Measurements from ENCODE around the gene TASL.

TASL gene

DNA sequence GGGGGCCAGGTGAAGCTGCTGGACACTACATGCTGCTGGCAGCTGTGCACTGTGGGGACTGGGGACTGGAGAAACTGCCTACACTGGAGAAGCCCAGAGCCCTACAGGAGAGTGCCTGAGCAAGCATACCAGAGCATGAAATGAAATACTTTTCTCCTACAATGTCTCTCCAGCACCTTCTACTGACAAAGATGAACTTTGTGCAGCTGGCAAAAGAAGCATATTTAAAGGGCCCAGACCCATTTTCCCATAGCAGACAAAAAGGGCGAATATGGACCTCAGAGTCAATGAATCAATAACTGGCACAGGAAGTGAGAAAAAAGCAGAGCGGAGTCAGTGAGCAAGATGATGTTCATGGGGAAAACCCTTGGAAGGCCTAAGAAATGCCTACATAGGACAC, 44.8 kb upstream of the TASL start:
- no peak for ATAC-seq
- TF ChIP-seq ESRRG (CRISPR knock-in tag; IDR thresholded peaks at IDR 0.05) (no peak), ISL1 (CRISPR knock-in tag; IDR thresholded peaks at IDR 0.05) (no peak), ZNF565 (CRISPR knock-in tag; conservative IDR thresholded peaks at IDR 0.05; ENCODE audit: low read depth) (no peak), OSR1 (CRISPR knock-in tag; IDR thresholded peaks at IDR 0.05) (no peak)
- TF ChIP-seq, protein P1, sequence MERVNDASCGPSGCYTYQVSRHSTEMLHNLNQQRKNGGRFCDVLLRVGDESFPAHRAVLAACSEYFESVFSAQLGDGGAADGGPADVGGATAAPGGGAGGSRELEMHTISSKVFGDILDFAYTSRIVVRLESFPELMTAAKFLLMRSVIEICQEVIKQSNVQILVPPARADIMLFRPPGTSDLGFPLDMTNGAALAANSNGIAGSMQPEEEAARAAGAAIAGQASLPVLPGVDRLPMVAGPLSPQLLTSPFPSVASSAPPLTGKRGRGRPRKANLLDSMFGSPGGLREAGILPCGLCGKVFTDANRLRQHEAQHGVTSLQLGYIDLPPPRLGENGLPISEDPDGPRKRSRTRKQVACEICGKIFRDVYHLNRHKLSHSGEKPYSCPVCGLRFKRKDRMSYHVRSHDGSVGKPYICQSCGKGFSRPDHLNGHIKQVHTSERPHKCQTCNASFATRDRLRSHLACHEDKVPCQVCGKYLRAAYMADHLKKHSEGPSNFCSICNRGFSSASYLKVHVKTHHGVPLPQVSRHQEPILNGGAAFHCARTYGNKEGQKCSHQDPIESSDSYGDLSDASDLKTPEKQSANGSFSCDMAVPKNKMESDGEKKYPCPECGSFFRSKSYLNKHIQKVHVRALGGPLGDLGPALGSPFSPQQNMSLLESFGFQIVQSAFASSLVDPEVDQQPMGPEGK (CRISPR knock-in tag; IDR thresholded peaks at IDR 0.05; ENCODE audit: borderline replicate concordance): no peak

DNA sequence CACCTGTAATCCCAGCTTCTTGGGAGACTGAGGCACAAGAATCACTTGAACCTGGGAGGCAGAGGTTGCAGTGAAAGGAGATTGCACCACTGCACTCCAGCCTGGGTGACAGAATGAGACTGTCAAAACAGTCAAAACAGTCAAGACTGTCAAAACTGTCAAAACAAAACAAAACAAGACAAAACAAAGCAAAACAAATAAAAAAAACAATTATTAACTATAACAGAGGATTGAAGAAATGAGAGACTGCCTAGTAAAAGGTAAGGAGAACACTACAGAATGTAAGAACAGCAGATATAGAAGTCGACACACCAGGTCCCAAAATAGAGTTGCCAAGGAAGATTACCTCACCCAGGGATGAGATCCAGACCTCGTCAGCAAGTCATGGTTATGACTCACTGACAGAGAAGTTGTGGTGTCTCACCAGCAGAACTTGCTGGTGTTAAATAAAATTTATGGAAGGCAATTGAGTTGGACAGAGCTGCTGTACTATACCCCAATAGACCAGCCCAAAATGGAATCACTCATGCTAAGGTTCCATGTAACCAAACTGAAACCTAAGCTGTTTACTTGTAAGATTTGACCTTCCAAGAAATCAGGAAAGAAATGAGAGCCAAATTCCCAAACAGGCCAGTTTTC, 43.5 kb upstream of the TASL start:
- TF ChIP-seq OSR1 (CRISPR knock-in tag; IDR thresholded peaks at IDR 0.05): no peak
- TF ChIP-seq TOX (CRISPR knock-in tag; IDR thresholded peaks at IDR 0.05; ENCODE audit: borderline replicate concordance): peak; percentile 88
- TF ChIP-seq, protein P2, sequence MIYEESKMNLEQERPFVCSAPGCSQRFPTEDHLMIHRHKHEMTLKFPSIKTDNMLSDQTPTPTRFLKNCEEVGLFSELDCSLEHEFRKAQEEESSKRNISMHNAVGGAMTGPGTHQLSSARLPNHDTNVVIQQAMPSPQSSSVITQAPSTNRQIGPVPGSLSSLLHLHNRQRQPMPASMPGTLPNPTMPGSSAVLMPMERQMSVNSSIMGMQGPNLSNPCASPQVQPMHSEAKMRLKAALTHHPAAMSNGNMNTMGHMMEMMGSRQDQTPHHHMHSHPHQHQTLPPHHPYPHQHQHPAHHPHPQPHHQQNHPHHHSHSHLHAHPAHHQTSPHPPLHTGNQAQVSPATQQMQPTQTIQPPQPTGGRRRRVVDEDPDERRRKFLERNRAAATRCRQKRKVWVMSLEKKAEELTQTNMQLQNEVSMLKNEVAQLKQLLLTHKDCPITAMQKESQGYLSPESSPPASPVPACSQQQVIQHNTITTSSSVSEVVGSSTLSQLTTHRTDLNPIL (CRISPR knock-in tag; IDR thresholded peaks at IDR 0.05; ENCODE audit: low read depth): no peak
- TF ChIP-seq ZC3H10 (CRISPR knock-in tag; IDR thresholded peaks at IDR 0.05): no peak
- no peak for TF ChIP-seq PPARA (CRISPR knock-in tag; IDR thresholded peaks at IDR 0.05; ENCODE audit: borderline replicate concordance)
- no peak for TF ChIP-seq ZNF565 (CRISPR knock-in tag; conservative IDR thresholded peaks at IDR 0.05; ENCODE audit: low read depth)
- TF ChIP-seq RARB (CRISPR knock-in tag; IDR thresholded peaks at IDR 0.05): peak; percentile 21; the same call in 1 of the 2 replicates
- no peak for TF ChIP-seq ZNF70 (CRISPR knock-in tag; IDR thresholded peaks at IDR 0.05)
- peak; percentile 96 for ATAC-seq

DNA sequence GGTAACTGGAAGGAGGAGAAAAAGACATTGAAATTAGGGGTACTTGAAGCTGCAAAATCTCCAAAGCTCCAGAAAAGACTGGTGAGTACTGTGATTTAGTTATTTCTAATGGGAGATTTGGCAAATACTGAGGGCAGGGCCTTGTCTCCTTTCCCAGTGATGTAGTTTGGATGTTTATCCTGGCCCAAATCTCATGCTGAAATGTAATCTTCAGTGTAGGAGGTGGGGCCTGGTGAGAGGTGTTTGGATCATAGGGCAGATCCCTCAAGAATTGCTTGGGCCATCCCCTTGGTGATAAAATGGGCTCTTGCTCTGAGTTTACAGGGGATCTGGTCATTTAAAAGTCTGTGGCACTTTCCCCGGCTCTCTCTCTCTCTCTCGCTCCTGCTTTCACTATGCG, 42.6 kb upstream of the TASL start:
- ATAC-seq: no peak

GRCh38 chrX:30618160-30618765, 40.7 kb upstream of the TASL start:
- TF ChIP-seq, protein P1 (CRISPR knock-in tag; IDR thresholded peaks at IDR 0.05; ENCODE audit: borderline replicate concordance): no peak
- no peak for TF ChIP-seq ARNTL (CRISPR knock-in tag; IDR thresholded peaks at IDR 0.05; ENCODE audit: borderline replicate concordance, low read depth)
- TF ChIP-seq PPARA (CRISPR knock-in tag; IDR thresholded peaks at IDR 0.05; ENCODE audit: borderline replicate concordance): no peak
- TF ChIP-seq OSR1 (CRISPR knock-in tag; IDR thresholded peaks at IDR 0.05): no peak
- TF ChIP-seq CSRNP3 (CRISPR knock-in tag; IDR thresholded peaks at IDR 0.05): no peak
- TF ChIP-seq ESRRG (CRISPR knock-in tag; IDR thresholded peaks at IDR 0.05): no peak
- TF ChIP-seq CSDC2 (CRISPR knock-in tag; IDR thresholded peaks at IDR 0.05): no peak
- TF ChIP-seq SNAI2 (CRISPR knock-in tag; IDR thresholded peaks at IDR 0.05): no peak
- TF ChIP-seq, protein P2 (CRISPR knock-in tag; IDR thresholded peaks at IDR 0.05; ENCODE audit: low read depth): no peak
- TF ChIP-seq ZC3H10 (CRISPR knock-in tag; IDR thresholded peaks at IDR 0.05): no peak
- no peak for TF ChIP-seq TCF4 (CRISPR knock-in tag; IDR thresholded peaks at IDR 0.05; ENCODE audit: borderline replicate concordance)
- TF ChIP-seq BACH2 (CRISPR knock-in tag; IDR thresholded peaks at IDR 0.05; ENCODE audit: borderline replicate concordance): no peak
- no peak for ATAC-seq

More for the DNA sequence above, 42.6 kb upstream of the TASL start:
- TF ChIP-seq BACH2 (CRISPR knock-in tag; IDR thresholded peaks at IDR 0.05; ENCODE audit: borderline replicate concordance): no peak
- TF ChIP-seq ZFP3 (CRISPR knock-in tag; IDR thresholded peaks at IDR 0.05): no peak
- TF ChIP-seq RARB (CRISPR knock-in tag; IDR thresholded peaks at IDR 0.05): no peak
- TF ChIP-seq ARNTL (CRISPR knock-in tag; IDR thresholded peaks at IDR 0.05; ENCODE audit: borderline replicate concordance, low read depth): no peak
- TF ChIP-seq TCF4 (CRISPR knock-in tag; IDR thresholded peaks at IDR 0.05; ENCODE audit: borderline replicate concordance): no peak
- no peak for TF ChIP-seq PPARA (CRISPR knock-in tag; IDR thresholded peaks at IDR 0.05; ENCODE audit: borderline replicate concordance)
- TF ChIP-seq, protein P1 (CRISPR knock-in tag; IDR thresholded peaks at IDR 0.05; ENCODE audit: borderline replicate concordance): no peak
- no peak for TF ChIP-seq ZNF8 (CRISPR knock-in tag; IDR thresholded peaks at IDR 0.05)
- TF ChIP-seq ESRRG (CRISPR knock-in tag; IDR thresholded peaks at IDR 0.05): no peak

Measured in SK-N-SH treated with all-trans-retinoic acid at 6 μM for 48 hours (cell line).